ENCODE measurements around the gene TCF19.
"Not testable (repeated sequence)": the region's sequence is repeated elsewhere in the genome, so short reads cannot be mapped to it uniquely, and the experiment has no call there.

DNA sequence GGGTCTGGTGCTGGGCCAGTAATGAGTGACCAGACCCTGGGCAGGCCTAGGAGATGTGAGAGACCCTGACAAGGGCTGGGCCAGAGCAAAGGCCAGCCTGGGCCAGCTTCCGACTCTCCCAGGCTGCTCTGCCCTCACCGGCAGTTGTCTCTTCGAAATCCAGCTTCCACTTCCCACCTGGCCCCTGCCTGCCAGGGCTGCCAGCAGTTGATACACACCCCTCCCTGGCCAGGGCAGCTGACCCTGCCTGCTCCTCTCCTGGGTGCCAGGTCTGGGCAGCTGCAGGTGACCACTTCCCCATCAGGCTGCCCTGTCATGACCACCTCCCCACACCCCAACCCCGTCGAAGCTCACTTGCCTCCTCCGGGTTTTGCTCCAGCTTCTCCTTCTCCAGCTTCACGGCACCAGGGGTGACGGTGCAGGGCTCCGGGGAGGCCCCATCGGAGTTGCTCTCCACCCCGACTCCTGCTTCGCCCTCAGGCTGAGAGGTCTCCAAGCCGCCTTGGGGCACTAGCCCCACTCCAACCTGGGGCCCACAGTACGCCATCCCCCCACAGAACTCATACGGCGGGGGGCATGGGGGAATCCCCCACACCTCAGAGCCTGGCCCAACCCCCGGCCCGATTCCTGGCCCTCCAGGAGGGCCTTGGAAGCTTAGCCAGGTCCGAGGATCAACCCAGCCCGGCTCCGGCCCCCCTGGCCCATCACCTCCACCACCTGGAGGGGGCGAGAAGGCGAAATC, 11.6 kb downstream of the TCF19 start:
- TF ChIP-seq, protein P1, sequence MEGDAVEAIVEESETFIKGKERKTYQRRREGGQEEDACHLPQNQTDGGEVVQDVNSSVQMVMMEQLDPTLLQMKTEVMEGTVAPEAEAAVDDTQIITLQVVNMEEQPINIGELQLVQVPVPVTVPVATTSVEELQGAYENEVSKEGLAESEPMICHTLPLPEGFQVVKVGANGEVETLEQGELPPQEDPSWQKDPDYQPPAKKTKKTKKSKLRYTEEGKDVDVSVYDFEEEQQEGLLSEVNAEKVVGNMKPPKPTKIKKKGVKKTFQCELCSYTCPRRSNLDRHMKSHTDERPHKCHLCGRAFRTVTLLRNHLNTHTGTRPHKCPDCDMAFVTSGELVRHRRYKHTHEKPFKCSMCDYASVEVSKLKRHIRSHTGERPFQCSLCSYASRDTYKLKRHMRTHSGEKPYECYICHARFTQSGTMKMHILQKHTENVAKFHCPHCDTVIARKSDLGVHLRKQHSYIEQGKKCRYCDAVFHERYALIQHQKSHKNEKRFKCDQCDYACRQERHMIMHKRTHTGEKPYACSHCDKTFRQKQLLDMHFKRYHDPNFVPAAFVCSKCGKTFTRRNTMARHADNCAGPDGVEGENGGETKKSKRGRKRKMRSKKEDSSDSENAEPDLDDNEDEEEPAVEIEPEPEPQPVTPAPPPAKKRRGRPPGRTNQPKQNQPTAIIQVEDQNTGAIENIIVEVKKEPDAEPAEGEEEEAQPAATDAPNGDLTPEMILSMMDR (IDR thresholded peaks at IDR 0.05) = not testable (repeated sequence)
- TF ChIP-seq POLR2A (IDR thresholded peaks at IDR 0.05) = not testable (repeated sequence)
